H1 (cell line): Measurements from ENCODE around the gene FNIP2. TPM values are rescaled to one million over a fixed set of nuclear protein-coding genes. Genes with fewer than 3 reads are reported as not detected.

ENCODE experiments used
- CTCF ChIA-PET: fragments of 300-600 bp; sonication (Branson Sonifier 250); formaldehyde crosslinking; loops from one replicate; lab custom pipeline; 2021; ENCODE audit not compliant: partially characterized antibody; lab: Charles Lee
- POLR2A ChIA-PET: fragments of 300-600 bp; sonication (Branson Sonifier 250); formaldehyde crosslinking; loops from one replicate; lab custom pipeline; 2021; ENCODE audit warnings: inconsistent platforms; ENCODE audit not compliant: partially characterized antibody; lab: Charles Lee
- DNase-seq, 2 experiments: peaks; one replicate each; pipeline versions ENCODE4 v3.0.0 to v3.0.0-alpha.2; 2010 to 2022; ENCODE audit warnings: low spot score in 2 of 2, low read depth in 1 of 2, mixed read lengths in 1 of 2
- FAIRE-seq: peaks from 2 replicates; lab custom pipeline; 2011; peaks lifted over from hg19 to GRCh38; lab: Jason Lieb, UNC
- H2AFZ ChIP-seq: 2 replicates; pipeline ENCODE4 v1.8.1; 2012; ENCODE audit warnings: low read length, inconsistent platforms
- H2AK5ac ChIP-seq: 2 replicates; pipeline ENCODE4 v1.6.1; 2013; ENCODE audit warnings: low read depth, low read length
- H2BK120ac ChIP-seq: replicated peaks from 2 replicates; pipeline ENCODE3; 2013; ENCODE audit warnings: low read depth, low read length, inconsistent platforms
- H2BK12ac ChIP-seq: 2 replicates; pipeline ENCODE4 v1.6.1; 2013; ENCODE audit warnings: low read depth, low read length
- H2BK15ac ChIP-seq: 2 replicates; pipeline ENCODE4 v1.6.1; 2013; ENCODE audit warnings: low read length
- H2BK20ac ChIP-seq: 2 replicates; pipeline ENCODE4 v1.6.1; 2013; ENCODE audit warnings: low read length
- H2BK5ac ChIP-seq: 2 replicates; pipeline ENCODE4 v1.6.1; 2013; ENCODE audit warnings: low read depth, low read length
- H3K14ac ChIP-seq: 2 replicates; pipeline ENCODE4 v1.6.1; 2013; ENCODE audit warnings: inconsistent platforms; ENCODE audit not compliant: insufficient read length
- H3K18ac ChIP-seq: 2 replicates; pipeline ENCODE4 v1.6.1; 2013; ENCODE audit warnings: low read length; ENCODE audit errors: extremely low read depth
- H3K23ac ChIP-seq: 2 replicates; pipeline ENCODE4 v1.6.1; 2013; ENCODE audit warnings: inconsistent platforms; ENCODE audit not compliant: insufficient read length
- H3K23me2 ChIP-seq: 2 replicates; pipeline ENCODE4 v1.6.1; 2013; ENCODE audit warnings: low read depth, low read length
- H3K27ac ChIP-seq: 2 replicates; pipeline ENCODE4 v1.6.1; 2011; ENCODE audit warnings: low read depth, low read length, inconsistent platforms
- H3K27me3 ChIP-seq, 4 experiments: replicated peaks in 1 of 4; 1 replicate in 1 of 4; 2 replicates in 3 of 4; pipeline versions ENCODE4 v1.6.1 to v1.8.1; 2011 to 2013; ENCODE audit warnings: low read length in 3 of 4, mild to moderate bottlenecking in 3 of 4, inconsistent platforms in 2 of 4, mixed read lengths in 2 of 4, moderate library complexity in 1 of 4; ENCODE audit not compliant: control insufficient read depth in 3 of 4, insufficient read depth in 3 of 4; ENCODE audit errors: extremely low read depth in 1 of 4
- H3K36me3 ChIP-seq, 4 experiments: 2 replicates each; pipeline versions ENCODE4 v1.6.1 to v1.8.1; 2011 to 2013; ENCODE audit warnings: mild to moderate bottlenecking in 4 of 4, low read length in 3 of 4, moderate library complexity in 2 of 4, control low read depth in 1 of 4, inconsistent platforms in 1 of 4; ENCODE audit not compliant: insufficient read depth in 4 of 4, control insufficient read depth in 2 of 4
- H3K4ac ChIP-seq: replicated peaks from 2 replicates; pipeline ENCODE3; 2013; ENCODE audit warnings: low read length, low read depth, mixed read lengths, inconsistent platforms; ENCODE audit not compliant: insufficient read length
- H3K4me1 ChIP-seq, 4 experiments: replicated peaks in 1 of 4; 1 replicate in 1 of 4; 2 replicates in 3 of 4; pipeline versions ENCODE4 v1.6.1 to v1.8.1; 2011 to 2013; ENCODE audit warnings: low read length in 3 of 4, inconsistent platforms in 2 of 4, mixed read lengths in 1 of 4; ENCODE audit not compliant: insufficient read depth in 4 of 4, control insufficient read depth in 3 of 4
- H3K4me2 ChIP-seq, 2 experiments: 2 replicates each; pipeline versions ENCODE4 v1.6.1 to v1.8.1; 2011 to 2013; ENCODE audit warnings: low read depth in 2 of 2, low read length in 2 of 2, control low read depth in 1 of 2, inconsistent platforms in 1 of 2, mild to moderate bottlenecking in 1 of 2; ENCODE audit not compliant: insufficient read depth in 1 of 2
- H3K4me3 ChIP-seq, 4 experiments: fragments of 200-600, 300-600 bp in 1 of 4; sonication (generic), shearing (Covaris generic), sonication (Bioruptor Twin) in 1 of 4; 2 replicates each; pipeline versions ENCODE4 v1.5.1 to v1.8.1; 2011 to 2016; ENCODE audit warnings: low read length in 4 of 4, low read depth in 3 of 4, control low read depth in 2 of 4, inconsistent platforms in 2 of 4, mild to moderate bottlenecking in 2 of 4, mixed read lengths in 1 of 4, moderate library complexity in 1 of 4; ENCODE audit not compliant: insufficient read depth in 2 of 4; ENCODE audit errors: extremely low read depth in 1 of 4
- H3K56ac ChIP-seq: replicated peaks from 2 replicates; pipeline ENCODE3; 2013; ENCODE audit warnings: low read depth, mild to moderate bottlenecking, mixed read lengths, low read length, inconsistent platforms; ENCODE audit not compliant: insufficient read length
- H3K79me1 ChIP-seq: 2 replicates; pipeline ENCODE4 v1.6.1; 2013; ENCODE audit warnings: low read depth, low read length, control low read depth
- H3K79me2 ChIP-seq, 2 experiments: 2 replicates each; pipeline versions ENCODE4 v1.6.1 to v1.8.1; 2012 to 2013; ENCODE audit warnings: low read length in 2 of 2, mild to moderate bottlenecking in 2 of 2, inconsistent platforms in 1 of 2; ENCODE audit not compliant: insufficient read depth in 2 of 2, control insufficient read depth in 1 of 2
- H3K9ac ChIP-seq, 4 experiments: replicated peaks in 1 of 4; 1 replicate in 1 of 4; 2 replicates in 3 of 4; pipeline versions ENCODE4 v1.6.1 to v1.8.1; 2011 to 2013; ENCODE audit warnings: low read depth in 3 of 4, low read length in 3 of 4, control low read depth in 2 of 4, mild to moderate bottlenecking in 2 of 4, moderate library complexity in 2 of 4, inconsistent platforms in 1 of 4; ENCODE audit errors: extremely low read depth in 1 of 4
- H3K9me3 ChIP-seq, 2 experiments: 2 replicates each; pipeline versions ENCODE4 v1.6.1 to v1.8.1; 2012 to 2013; ENCODE audit warnings: mild to moderate bottlenecking in 2 of 2, moderate library complexity in 2 of 2, control low read depth in 1 of 2, inconsistent platforms in 1 of 2, low read depth in 1 of 2, low read length in 1 of 2, mixed read lengths in 1 of 2; ENCODE audit not compliant: insufficient read depth in 2 of 2
- H4K20me1 ChIP-seq, 2 experiments: replicated peaks in 1 of 2; 2 replicates each; pipeline versions ENCODE3 to v1.8.1; 2011 to 2013; ENCODE audit warnings: inconsistent platforms in 2 of 2, low read length in 2 of 2, mild to moderate bottlenecking in 1 of 2; ENCODE audit not compliant: insufficient read depth in 2 of 2, control insufficient read depth in 1 of 2
- H4K5ac ChIP-seq: 2 replicates; pipeline ENCODE4 v1.6.1; 2013; ENCODE audit warnings: low read length, low read depth, mixed read lengths, inconsistent platforms; ENCODE audit not compliant: insufficient read length
- H4K8ac ChIP-seq: 2 replicates; pipeline ENCODE4 v1.8.0; 2013; ENCODE audit warnings: mild to moderate bottlenecking, moderate library complexity, low read length, inconsistent platforms; ENCODE audit not compliant: insufficient read depth; ENCODE audit errors: extremely low read depth
- H4K91ac ChIP-seq: replicated peaks from 2 replicates; pipeline ENCODE3; 2013; ENCODE audit warnings: low read length, mixed read lengths, inconsistent platforms; ENCODE audit not compliant: insufficient read length
- ASH2L ChIP-seq: fragments of 200-600, 300-600 bp; sonication (generic); IDR thresholded peaks from one replicate; pipeline ENCODE4 v1.7.1; 2017; ENCODE audit warnings: low read length
- BACH1 ChIP-seq: IDR thresholded peaks from 2 replicates; pipeline ENCODE4 v1.6.1; 2012; ENCODE audit warnings: low read length, improper control_type of control experiment
- CEBPB ChIP-seq: IDR thresholded peaks from 2 replicates; pipeline ENCODE4 v1.6.1; 2012; ENCODE audit warnings: low read depth, low read length
- EZH2 ChIP-seq: fragments of 200-600 bp; sonication (generic); IDR thresholded peaks from 2 replicates; pipeline ENCODE4 v1.7.1; 2012; ENCODE audit warnings: low read depth, mild to moderate bottlenecking, moderate library complexity, low read length, inconsistent platforms; ENCODE audit not compliant: severe bottlenecking
- GTF2F1 ChIP-seq: IDR thresholded peaks from 2 replicates; pipeline ENCODE4 v1.6.1; 2012; ENCODE audit warnings: low read depth, low read length, improper control_type of control experiment, borderline replicate concordance
- POU5F1 ChIP-seq: IDR thresholded peaks from 2 replicates; pipeline ENCODE4 v1.6.1; 2011; ENCODE audit warnings: low read depth, mild to moderate bottlenecking, low read length, moderate library complexity
- RBBP5 ChIP-seq: IDR thresholded peaks from 2 replicates; pipeline ENCODE4 v1.7.1; 2012; ENCODE audit warnings: low read depth, mild to moderate bottlenecking, inconsistent platforms, low read length, moderate library complexity, borderline replicate concordance
- RNF2 ChIP-seq: fragments of 200-900, 300-1000 bp; sonication (generic); IDR thresholded peaks from 2 replicates; pipeline ENCODE4 v1.7.1; 2016; ENCODE audit warnings: borderline replicate concordance, low read depth, mild to moderate bottlenecking, antibody characterized with exemption, low read length; ENCODE audit not compliant: poor library complexity, severe bottlenecking; ENCODE audit errors: missing control alignments
- RXRA ChIP-seq: IDR thresholded peaks from 2 replicates; pipeline ENCODE4 v1.6.1; 2011; ENCODE audit warnings: low read depth, mild to moderate bottlenecking, low read length, moderate library complexity; ENCODE audit not compliant: insufficient read depth
- SIRT6 ChIP-seq: IDR thresholded peaks from one replicate; pipeline ENCODE4 v1.7.1; 2012; ENCODE audit warnings: low read length, inconsistent platforms
- SP1 ChIP-seq: IDR thresholded peaks from 2 replicates; pipeline ENCODE4 v1.6.1; 2011; ENCODE audit warnings: low read depth, low read length
- SUZ12 ChIP-seq: fragments of 200-600 bp; sonication (generic); IDR thresholded peaks from 2 replicates; pipeline ENCODE4 v1.6.1; 2012; ENCODE audit warnings: mild to moderate bottlenecking, inconsistent platforms, low read length, moderate library complexity, mixed read lengths
- WGBS, 2 experiments: shearing (Covaris generic) in 1 of 2; methylation state at CpG; one replicate each; pipeline versions ENCODE4 v1.1.6 to v1.1.7; 2013 to 2015; ENCODE audit warnings: low lambda C conversion rate in 2 of 2, mixed read lengths in 2 of 2, inconsistent platforms in 1 of 2, low coverage in 1 of 2, missing lambda C conversion rate in 1 of 2; ENCODE audit not compliant: insufficient replicate concordance in 2 of 2, insufficient coverage in 1 of 2, insufficient read length in 1 of 2; ENCODE audit errors: extremely low coverage in 1 of 2, missing lambda C conversion rate in 1 of 2; 5-methylcytosine and 5-hydroxymethylcytosine counted together
- polyA plus RNA-seq, 7 experiments: library from polyadenylated mRNA; depleted of rRNA in 3 of 7; stranded (reverse) in 5 of 7; unstranded in 2 of 7; fragments of >200 nt in 5 of 7; fragments of 200-250 nt in 2 of 7; gene quantifications; 1 replicate in 5 of 7; 2 replicates in 1 of 7; 4 replicates in 1 of 7; pipeline versions ENCODE4 v1.2.1 to v1.2.3, GENCODE V29; 2011 to 2013; ENCODE audit warnings: missing spikeins in 2 of 7, mixed read lengths in 2 of 7
- total RNA-seq: library from RNA; stranded (reverse); fragmentation: NEBNext Ultra II Directional; extraction: Animal tissue kit (Norgen Biotek cat#: 25700); gene quantifications from 2 replicates; pipeline ENCODE4 v1.2.1, GENCODE V29; 2021
- TF ChIP-seq, protein P1 (sequence below): IDR thresholded peaks from 2 replicates; pipeline ENCODE4 v1.6.1; 2011; ENCODE audit warnings: low read length, improper control_type of control experiment

Gene FNIP2
- total and polyA plus RNA-seq, 2 of the 8 experiments (the other 6 are each of a cell fraction or from before 2014, with no cell fraction given): 4.0 to 13.0 TPM

DNA sequence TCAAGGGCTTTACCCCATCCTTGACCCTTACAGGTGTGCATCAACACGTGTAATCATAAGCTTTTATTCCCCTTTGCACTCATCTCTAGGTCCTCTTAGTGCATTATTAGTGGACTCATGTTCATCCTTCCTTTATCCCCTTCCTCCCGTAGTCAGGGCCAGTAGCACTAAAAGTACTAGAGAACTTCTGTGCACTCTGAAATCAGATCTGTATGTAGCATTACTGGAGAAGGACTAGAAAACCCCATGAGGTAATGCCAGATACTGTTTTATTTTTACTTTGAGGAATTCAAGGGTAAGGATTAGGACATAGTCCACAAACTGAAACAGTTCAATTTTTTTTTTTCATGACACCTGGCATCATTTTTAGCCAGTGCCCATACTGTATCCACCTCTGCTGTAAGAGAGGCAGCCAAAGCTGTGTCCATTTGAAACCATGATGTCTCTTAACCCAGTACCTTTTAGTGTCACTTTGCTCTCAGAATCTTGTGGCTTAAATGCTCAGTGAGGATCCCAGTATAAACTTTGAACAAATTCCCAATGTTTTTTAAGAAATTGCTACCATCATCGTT is 134.7 kb downstream of the FNIP2 start:
- H3K4me2 ChIP-seq: no peak overlapping the region
- H2BK12ac ChIP-seq: no peak overlapping the region
- H4K91ac ChIP-seq: no peak overlapping the region
- H3K9ac ChIP-seq: no peak overlapping the region
- no peaks in the 10 kb centered on the region for H3K27me3 ChIP-seq
- WGBS, 2 experiments: 93% methylated on average over 3 of the region's 3 CpGs; no CpG with 5 or more reads in 1 of the 2 experiments
- H3K14ac ChIP-seq: no peak overlapping the region
- H4K8ac ChIP-seq: no peak overlapping the region
- H3K4ac ChIP-seq: no peak overlapping the region
- no peaks in the 10 kb centered on the region for H3K23me2 ChIP-seq
- no peak overlapping the region for H2BK20ac ChIP-seq
- H3K79me2 ChIP-seq: no peaks in the 10 kb centered on the region
- no peak overlapping the region for H2AFZ ChIP-seq
- no peak overlapping the region for H3K4me3 ChIP-seq
- H2BK5ac ChIP-seq: no peak overlapping the region
- no peaks in the 10 kb centered on the region; a peak in 1 of 7 replicates for H3K4me1 ChIP-seq
- no peaks in the 10 kb centered on the region for H3K79me1 ChIP-seq
- no peak for FAIRE-seq
- no peak overlapping the region for H4K5ac ChIP-seq
- H4K20me1 ChIP-seq: no peaks in the 10 kb centered on the region
- no peak overlapping the region for H2BK15ac ChIP-seq
- no peak overlapping the region for H2BK120ac ChIP-seq
- no peak overlapping the region for H3K56ac ChIP-seq
- H3K23ac ChIP-seq: no peak overlapping the region
- H3K27ac ChIP-seq: no peak overlapping the region
- POLR2A ChIA-PET: interaction anchor here (1.2 to 1.7 kb wide), 2 partner anchors 12 to 15 kb away, joined by 3 read pairs; no protein-coding TSS in a partner anchor
- H2AK5ac ChIP-seq: no peak overlapping the region
- no peak for DNase-seq
- CTCF ChIA-PET: interaction anchor here (0.7 to 1.8 kb wide), 3 partner anchors 14 to 288 kb away, joined by 3 to 5 read pairs (median 5); no protein-coding TSS in a partner anchor
- no peak overlapping the region for H3K18ac ChIP-seq
- H3K9me3 ChIP-seq: no peaks in the 10 kb centered on the region
- H3K36me3 ChIP-seq: peaks cover 0 to 3% (median 0%) of the 10 kb centered on the region in 4 experiments; a peak in 1 of 8 replicates
- TF ChIP-seq, protein P1, sequence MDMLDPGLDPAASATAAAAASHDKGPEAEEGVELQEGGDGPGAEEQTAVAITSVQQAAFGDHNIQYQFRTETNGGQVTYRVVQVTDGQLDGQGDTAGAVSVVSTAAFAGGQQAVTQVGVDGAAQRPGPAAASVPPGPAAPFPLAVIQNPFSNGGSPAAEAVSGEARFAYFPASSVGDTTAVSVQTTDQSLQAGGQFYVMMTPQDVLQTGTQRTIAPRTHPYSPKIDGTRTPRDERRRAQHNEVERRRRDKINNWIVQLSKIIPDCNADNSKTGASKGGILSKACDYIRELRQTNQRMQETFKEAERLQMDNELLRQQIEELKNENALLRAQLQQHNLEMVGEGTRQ: no peak
- no peak for TF ChIP-seq SIRT6
- TF ChIP-seq POU5F1: no peak
- no peak for TF ChIP-seq SUZ12
- TF ChIP-seq GTF2F1: no peak
- TF ChIP-seq BACH1: no peak
- TF ChIP-seq RXRA: no peak
- TF ChIP-seq RBBP5: no peak
- TF ChIP-seq RNF2: no peak
- no peak for TF ChIP-seq EZH2
- no peak for TF ChIP-seq SP1
- no peak for TF ChIP-seq ASH2L
- no peak for TF ChIP-seq CEBPB
